A549 (cell line): ENCODE results near the gene PSMF1. TPM values are rescaled to one million over a fixed set of nuclear protein-coding genes. Genes with fewer than 3 reads are reported as not detected.

Source experiments
- ATAC-seq, 2 experiments: fragments of 200-7000 bp in 1 of 2; fragments of >200 bp in 1 of 2; cut with Nextera tagmentation in 1 of 2; cut with Tn5 transposase in 1 of 2; 3 replicates each; pipeline versions ENCODE4 v1.8.0 to v1.9.1; 2018 to 2020; ENCODE audit warnings: mild to moderate bottlenecking in 1 of 2, moderate library complexity in 1 of 2
- CTCF ChIA-PET: fragments of 300-600 bp; sonication (Branson Sonifier 250); formaldehyde crosslinking; extraction: SDS; loops from one replicate; lab custom pipeline; 2021; ENCODE audit warnings: antibody characterized with exemption, inconsistent platforms; lab: Yijun Ruan, JAX
- POLR2A ChIA-PET: fragments of 350-600 bp; formaldehyde crosslinking; extraction: SDS; loops from one replicate; lab custom pipeline; 2021; ENCODE audit warnings: antibody characterized with exemption, inconsistent platforms; lab: Yijun Ruan, JAX
- DNase-seq, 2 experiments: peaks; one replicate each; pipeline versions ENCODE4 v3.0.0 to v3.0.0-alpha.2; 2011 to 2016; ENCODE audit warnings: low read depth in 1 of 2, low spot score in 1 of 2
- FAIRE-seq: peaks from 2 replicates; lab custom pipeline; 2011; peaks lifted over from hg19 to GRCh38; lab: Jason Lieb, UNC
- H3K27ac ChIP-seq, 2 experiments: fragments of >200 bp; sonication (Bioruptor Twin); formaldehyde crosslinking; 3 replicates each; pipeline ENCODE4 v1.5.1; 2016 to 2017
- H3K4me1 ChIP-seq: fragments of >200 bp; sonication (Bioruptor Twin); formaldehyde crosslinking; 3 replicates; pipeline ENCODE4 v1.6.1; 2016
- H3K4me2 ChIP-seq: fragments of >200 bp; sonication (Bioruptor Twin); formaldehyde crosslinking; 3 replicates; pipeline ENCODE4 v1.6.1; 2016
- H3K4me3 ChIP-seq: fragments of >200 bp; sonication (Bioruptor Twin); formaldehyde crosslinking; 3 replicates; pipeline ENCODE4 v1.5.1; 2016
- H3K9me3 ChIP-seq: fragments of >200 bp; sonication (Bioruptor Twin); formaldehyde crosslinking; 3 replicates; pipeline ENCODE4 v1.6.1; 2016
- CBX2 ChIP-seq: fragments of 200-600 bp; sonication (generic); IDR thresholded peaks from 2 replicates; pipeline ENCODE4 v1.6.1; 2016; ENCODE audit warnings: low read depth, mild to moderate bottlenecking, borderline replicate concordance
- CBX8 ChIP-seq: fragments of 200-600 bp; sonication (generic); IDR thresholded peaks from 2 replicates; pipeline ENCODE4 v1.6.1; 2016
- CEBPB ChIP-seq, 2 experiments: fragments of >200 bp in 1 of 2; sonication (Bioruptor Twin) in 1 of 2; formaldehyde crosslinking in 1 of 2; IDR thresholded peaks; 2 replicates each; pipeline ENCODE4 v1.6.1; 2012 to 2016
- CHD2 ChIP-seq: fragments of 150-350 bp; IDR thresholded peaks from 2 replicates; pipeline ENCODE4 v1.6.1; 2014; ENCODE audit warnings: low read length; ENCODE audit not compliant: partially characterized antibody
- EHF ChIP-seq: fragments of 250-450 bp; sonication (Bioruptor Pico); IDR thresholded peaks from 2 replicates; pipeline ENCODE4 v1.5.0; 2020; ENCODE audit warnings: mild to moderate bottlenecking
- EHMT2 ChIP-seq: fragments of 200-600 bp; sonication (generic); IDR thresholded peaks from 2 replicates; pipeline ENCODE4 v1.6.1; 2016; ENCODE audit warnings: antibody characterized with exemption, low read depth, mild to moderate bottlenecking, moderate library complexity
- GATA3 ChIP-seq: IDR thresholded peaks from 2 replicates; pipeline ENCODE4 v1.6.1; 2012; ENCODE audit warnings: borderline replicate concordance
- HDAC2 ChIP-seq: fragments of 200-600 bp; sonication (generic); IDR thresholded peaks from 2 replicates; pipeline ENCODE4 v1.6.1; 2016
- HEYL ChIP-seq: fragments of 250-450 bp; sonication (Bioruptor Pico); IDR thresholded peaks from 2 replicates; pipeline ENCODE4 v1.8.0; 2021; ENCODE audit warnings: mild to moderate bottlenecking, moderate library complexity
- HOXA7 ChIP-seq: fragments of 250-450 bp; sonication (Bioruptor Pico); IDR thresholded peaks from 2 replicates; pipeline ENCODE4 v1.5.0; 2020; ENCODE audit warnings: mild to moderate bottlenecking, moderate library complexity
- HOXB5 ChIP-seq: fragments of 250-450 bp; sonication (Bioruptor Pico); IDR thresholded peaks from 2 replicates; pipeline ENCODE4 v1.5.0; 2020; ENCODE audit warnings: mild to moderate bottlenecking, moderate library complexity
- JUNB ChIP-seq: fragments of >200 bp; sonication (Bioruptor Twin); formaldehyde crosslinking; IDR thresholded peaks from 2 replicates; pipeline ENCODE4 v1.6.1; 2016
- MAFK ChIP-seq: fragments of 450-650 bp; IDR thresholded peaks from 2 replicates; pipeline ENCODE4 v1.6.1; 2014; ENCODE audit not compliant: partially characterized antibody
- MAZ ChIP-seq: fragments of 150-350 bp; IDR thresholded peaks from 2 replicates; pipeline ENCODE4 v1.6.1; 2014; ENCODE audit warnings: antibody characterized with exemption, low read depth, low read length, borderline replicate concordance
- MYC ChIP-seq: IDR thresholded peaks from 2 replicates; pipeline ENCODE4 v1.6.1; 2012; ENCODE audit warnings: mild to moderate bottlenecking, inconsistent platforms, low read length, improper control_type of control experiment, borderline replicate concordance
- NFE2L2 ChIP-seq: fragments of 150-350 bp; conservative IDR thresholded peaks from 2 replicates; pipeline ENCODE4 v1.6.1; 2014; ENCODE audit warnings: low read length
- NR3C1 ChIP-seq: fragments of >200 bp; sonication (Bioruptor Twin); formaldehyde crosslinking; IDR thresholded peaks from 3 replicates; pipeline ENCODE4 v1.6.1; 2017
- POLR2AphosphoS2 ChIP-seq: conservative IDR thresholded peaks from 2 replicates; pipeline ENCODE4 v1.6.1; 2012; ENCODE audit warnings: low read length, improper control_type of control experiment, inconsistent platforms
- RCOR1 ChIP-seq: fragments of 150-350 bp; IDR thresholded peaks from 2 replicates; pipeline ENCODE4 v1.6.1; 2014; ENCODE audit warnings: antibody characterized with exemption, low read length, low read depth
- RNF2 ChIP-seq: fragments of 200-600 bp; sonication (generic); IDR thresholded peaks from 2 replicates; pipeline ENCODE4 v1.6.1; 2016; ENCODE audit warnings: low read depth, mild to moderate bottlenecking, antibody characterized with exemption, moderate library complexity, borderline replicate concordance
- ZC3H11A ChIP-seq: fragments of 450-650 bp; IDR thresholded peaks from 2 replicates; pipeline ENCODE4 v1.6.1; 2014; ENCODE audit warnings: antibody characterized with exemption, mild to moderate bottlenecking
- ZFP36 ChIP-seq: fragments of 450-650 bp; IDR thresholded peaks from 2 replicates; pipeline ENCODE4 v1.6.1; 2014; ENCODE audit warnings: borderline replicate concordance; ENCODE audit not compliant: partially characterized antibody
- ZNF302 ChIP-seq: fragments of 250-450 bp; sonication (Bioruptor Pico); IDR thresholded peaks from 2 replicates; pipeline ENCODE4 v1.9.0; 2021; ENCODE audit warnings: inconsistent platforms, mild to moderate bottlenecking, moderate library complexity
- ZSCAN20 ChIP-seq: fragments of 250-450 bp; sonication (Bioruptor Pico); IDR thresholded peaks from 2 replicates; pipeline ENCODE4 v1.8.0; 2022; ENCODE audit warnings: mild to moderate bottlenecking, moderate library complexity
- WGBS: methylation state at CpG from one replicate; pipeline ENCODE4 v1.1.6; 2017; ENCODE audit errors: missing lambda C conversion rate; 5-methylcytosine and 5-hydroxymethylcytosine counted together
- polyA plus RNA-seq, 4 experiments: library from polyadenylated mRNA; depleted of rRNA in 3 of 4; stranded (reverse); fragments of >200 nt; fragmentation: RNase III in 1 of 4; extraction: RNeasy Plus Mini Kit Qiagen cat#74134 plus additional on column Dnase treatment in 1 of 4; gene quantifications; 2 replicates in 3 of 4; 3 replicates in 1 of 4; pipeline ENCODE4 v1.2.3, GENCODE V29; 2011 to 2017
- TF ChIP-seq, protein P1 (sequence below): fragments of 250-450 bp; sonication (Bioruptor Pico); IDR thresholded peaks from 2 replicates; pipeline ENCODE4 v1.5.0; 2021; ENCODE audit warnings: mild to moderate bottlenecking, moderate library complexity, borderline replicate concordance
- TF ChIP-seq, protein P2 (sequence below): fragments of 250-450 bp; sonication (Bioruptor Pico); IDR thresholded peaks from 2 replicates; pipeline ENCODE4 v1.5.0; 2020; ENCODE audit warnings: low read depth, mild to moderate bottlenecking, moderate library complexity
- TF ChIP-seq, protein P3 (sequence below): fragments of >200 bp; sonication (Bioruptor Twin); formaldehyde crosslinking; IDR thresholded peaks from 3 replicates; pipeline ENCODE4 v1.5.1; 2016

Gene PSMF1
- polyA plus RNA-seq, 2 of the 4 experiments (the other 2 are of a cell fraction) = 123 to 157 TPM

DNA sequence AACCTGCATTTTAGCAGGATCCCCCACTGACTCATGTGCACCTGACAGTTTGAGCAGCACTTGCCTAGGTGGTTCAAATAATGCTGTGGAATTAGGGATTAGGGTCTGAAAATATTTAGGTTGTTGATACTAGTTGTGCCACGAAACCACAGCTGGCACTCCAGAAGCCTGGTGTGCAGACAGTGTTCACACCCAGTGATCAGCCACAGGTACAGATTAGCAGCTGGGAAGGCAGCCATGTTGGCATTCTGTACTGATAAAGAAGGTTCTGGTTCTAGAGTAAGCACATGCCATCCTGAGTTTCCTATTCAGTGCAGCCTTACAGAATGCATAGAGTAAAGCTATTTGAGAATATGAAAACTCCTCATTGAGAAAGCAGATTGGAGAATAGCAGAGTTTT, 36.3 kb downstream of the PSMF1 start (continued):
- TF ChIP-seq ZFP36 (no peak), ZNF302 (CRISPR knock-in tag) (no peak), CHD2 (no peak), RCOR1 (no peak), HEYL (CRISPR knock-in tag) (no peak), ZC3H11A (no peak), NFE2L2 (no peak), EHMT2 (no peak)
- TF ChIP-seq, protein P1, sequence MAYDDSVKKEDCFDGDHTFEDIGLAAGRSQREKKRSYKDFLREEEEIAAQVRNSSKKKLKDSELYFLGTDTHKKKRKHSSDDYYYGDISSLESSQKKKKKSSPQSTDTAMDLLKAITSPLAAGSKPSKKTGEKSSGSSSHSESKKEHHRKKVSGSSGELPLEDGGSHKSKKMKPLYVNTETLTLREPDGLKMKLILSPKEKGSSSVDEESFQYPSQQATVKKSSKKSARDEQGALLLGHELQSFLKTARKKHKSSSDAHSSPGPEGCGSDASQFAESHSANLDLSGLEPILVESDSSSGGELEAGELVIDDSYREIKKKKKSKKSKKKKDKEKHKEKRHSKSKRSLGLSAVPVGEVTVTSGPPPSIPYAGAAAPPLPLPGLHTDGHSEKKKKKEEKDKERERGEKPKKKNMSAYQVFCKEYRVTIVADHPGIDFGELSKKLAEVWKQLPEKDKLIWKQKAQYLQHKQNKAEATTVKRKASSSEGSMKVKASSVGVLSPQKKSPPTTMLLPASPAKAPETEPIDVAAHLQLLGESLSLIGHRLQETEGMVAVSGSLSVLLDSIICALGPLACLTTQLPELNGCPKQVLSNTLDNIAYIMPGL (CRISPR knock-in tag) = no peak

DNA sequence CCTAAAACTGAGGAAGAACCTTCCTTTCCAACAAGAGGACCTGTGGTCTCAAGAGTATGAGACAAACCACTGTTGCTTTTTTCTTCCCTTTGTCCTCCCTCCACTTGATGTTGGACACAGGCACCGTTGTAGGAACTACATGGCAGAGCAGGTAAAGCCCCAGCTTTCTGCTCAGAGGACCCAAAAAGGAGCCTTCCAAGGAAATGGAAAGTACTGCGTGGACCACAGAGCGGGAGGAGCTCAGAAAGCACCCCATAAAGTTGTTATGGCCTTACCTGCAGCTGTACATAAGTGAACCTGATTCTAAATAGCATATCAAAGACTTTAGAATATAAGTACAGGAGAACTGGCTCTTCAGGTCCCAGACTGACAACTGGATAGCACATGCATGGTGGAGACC, 36.9 kb downstream of the PSMF1 start:
- no peak overlapping the region for H3K27ac ChIP-seq
- TF ChIP-seq, protein P2, sequence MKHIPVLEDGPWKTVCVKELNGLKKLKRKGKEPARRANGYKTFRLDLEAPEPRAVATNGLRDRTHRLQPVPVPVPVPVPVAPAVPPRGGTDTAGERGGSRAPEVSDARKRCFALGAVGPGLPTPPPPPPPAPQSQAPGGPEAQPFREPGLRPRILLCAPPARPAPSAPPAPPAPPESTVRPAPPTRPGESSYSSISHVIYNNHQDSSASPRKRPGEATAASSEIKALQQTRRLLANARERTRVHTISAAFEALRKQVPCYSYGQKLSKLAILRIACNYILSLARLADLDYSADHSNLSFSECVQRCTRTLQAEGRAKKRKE (CRISPR knock-in tag) = no peak
- no peak for TF ChIP-seq NR3C1
- no peak for TF ChIP-seq MAFK
- no peak for TF ChIP-seq MYC
- DNase-seq (no peak), FAIRE-seq (no peak), ATAC-seq (no peak)
- no peak overlapping the region for H3K4me3 ChIP-seq
- peaks cover 2% of the 10 kb centered on the region for H3K4me1 ChIP-seq
- POLR2A ChIA-PET = no interaction called here
- H3K4me2 ChIP-seq = no peak overlapping the region
- H3K9me3 ChIP-seq = no peaks in the 10 kb centered on the region
- WGBS = 95% methylated on average over 3 of the region's 3 CpGs
- CTCF ChIA-PET = interaction anchor here (2.1 kb wide), 1 partner anchor 47 kb away, joined by 5 read pairs; no protein-coding TSS in a partner anchor

DNA sequence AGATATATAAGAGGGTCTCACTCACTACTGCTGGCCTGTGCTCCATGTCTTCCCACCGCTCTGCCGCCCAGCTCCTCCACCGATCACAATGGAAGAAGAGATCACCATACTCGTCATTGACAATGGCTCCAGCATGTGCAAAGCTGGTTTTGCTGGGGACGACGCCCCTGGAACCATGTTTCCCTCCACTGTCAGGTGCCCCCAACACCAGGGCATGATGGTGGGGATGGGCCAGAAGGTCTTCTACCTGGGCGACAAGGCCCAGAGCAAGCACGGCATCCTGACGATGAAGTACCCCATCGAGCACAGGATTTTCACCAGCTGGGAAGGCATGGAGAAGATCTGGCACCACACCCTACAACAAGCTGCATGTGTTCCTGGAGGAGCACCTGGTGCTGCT, 42.1 kb downstream of the PSMF1 start:
- TF ChIP-seq RNF2 (no peak), EHF (CRISPR knock-in tag) (no peak), GATA3 (no peak), CBX2 (no peak), HDAC2 (no peak), ZFP36 (no peak), HOXA7 (CRISPR knock-in tag) (no peak), CEBPB (IDR thresholded peaks at IDR 0.05) (no peak), NFE2L2 (no peak), NR3C1 (no peak), POLR2AphosphoS2 (no peak), CBX8 (no peak), HOXB5 (no peak), ZSCAN20 (no peak), JUNB (no peak), MAZ (no peak)
- TF ChIP-seq, protein P3, sequence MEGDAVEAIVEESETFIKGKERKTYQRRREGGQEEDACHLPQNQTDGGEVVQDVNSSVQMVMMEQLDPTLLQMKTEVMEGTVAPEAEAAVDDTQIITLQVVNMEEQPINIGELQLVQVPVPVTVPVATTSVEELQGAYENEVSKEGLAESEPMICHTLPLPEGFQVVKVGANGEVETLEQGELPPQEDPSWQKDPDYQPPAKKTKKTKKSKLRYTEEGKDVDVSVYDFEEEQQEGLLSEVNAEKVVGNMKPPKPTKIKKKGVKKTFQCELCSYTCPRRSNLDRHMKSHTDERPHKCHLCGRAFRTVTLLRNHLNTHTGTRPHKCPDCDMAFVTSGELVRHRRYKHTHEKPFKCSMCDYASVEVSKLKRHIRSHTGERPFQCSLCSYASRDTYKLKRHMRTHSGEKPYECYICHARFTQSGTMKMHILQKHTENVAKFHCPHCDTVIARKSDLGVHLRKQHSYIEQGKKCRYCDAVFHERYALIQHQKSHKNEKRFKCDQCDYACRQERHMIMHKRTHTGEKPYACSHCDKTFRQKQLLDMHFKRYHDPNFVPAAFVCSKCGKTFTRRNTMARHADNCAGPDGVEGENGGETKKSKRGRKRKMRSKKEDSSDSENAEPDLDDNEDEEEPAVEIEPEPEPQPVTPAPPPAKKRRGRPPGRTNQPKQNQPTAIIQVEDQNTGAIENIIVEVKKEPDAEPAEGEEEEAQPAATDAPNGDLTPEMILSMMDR = no peak
- no peak overlapping the region for H3K27ac ChIP-seq
- ChIA-PET POLR2A (no interaction called here), CTCF (interaction anchor here (0.8 to 1.5 kb wide), 3 partner anchors 9 to 205 kb away, joined by 3 to 4 read pairs (median 3); no protein-coding TSS in a partner anchor)
- DNase-seq (no peak), ATAC-seq (no peak), FAIRE-seq (no peak)
- H3K4me2 ChIP-seq = no peak overlapping the region
- 93% methylated on average over 10 of the region's 10 CpGs for WGBS
- H3K4me1 ChIP-seq = no peaks in the 10 kb centered on the region
- H3K4me3 ChIP-seq = no peak overlapping the region
- H3K9me3 ChIP-seq = no peaks in the 10 kb centered on the region
